Mammary epithelial cell (primary cell): ENCODE data around the gene GABPA.
"Not testable (repeated sequence)": the region's sequence is repeated elsewhere in the genome, so short reads cannot be mapped to it uniquely, and the experiment has no call there.

Experiments
- EZH2 ChIP-seq: IDR thresholded peaks from 2 replicates; pipeline ENCODE4 v1.6.1; 2012; ENCODE audit warnings: low read length, inconsistent platforms, borderline replicate concordance
- TF ChIP-seq, protein P1 (sequence below), 2 donors: IDR thresholded peaks in 1 of 2; conservative IDR thresholded peaks in 1 of 2; 2 replicates each; pipeline ENCODE4 v1.5.1; 2011 to 2012; ENCODE audit warnings: inconsistent platforms in 2 of 2, low read length in 2 of 2, mild to moderate bottlenecking in 2 of 2, control low read depth in 1 of 2, low read depth in 1 of 2; ENCODE audit not compliant: insufficient read depth in 1 of 2; ENCODE audit errors: extremely low read depth in 1 of 2

DNA sequence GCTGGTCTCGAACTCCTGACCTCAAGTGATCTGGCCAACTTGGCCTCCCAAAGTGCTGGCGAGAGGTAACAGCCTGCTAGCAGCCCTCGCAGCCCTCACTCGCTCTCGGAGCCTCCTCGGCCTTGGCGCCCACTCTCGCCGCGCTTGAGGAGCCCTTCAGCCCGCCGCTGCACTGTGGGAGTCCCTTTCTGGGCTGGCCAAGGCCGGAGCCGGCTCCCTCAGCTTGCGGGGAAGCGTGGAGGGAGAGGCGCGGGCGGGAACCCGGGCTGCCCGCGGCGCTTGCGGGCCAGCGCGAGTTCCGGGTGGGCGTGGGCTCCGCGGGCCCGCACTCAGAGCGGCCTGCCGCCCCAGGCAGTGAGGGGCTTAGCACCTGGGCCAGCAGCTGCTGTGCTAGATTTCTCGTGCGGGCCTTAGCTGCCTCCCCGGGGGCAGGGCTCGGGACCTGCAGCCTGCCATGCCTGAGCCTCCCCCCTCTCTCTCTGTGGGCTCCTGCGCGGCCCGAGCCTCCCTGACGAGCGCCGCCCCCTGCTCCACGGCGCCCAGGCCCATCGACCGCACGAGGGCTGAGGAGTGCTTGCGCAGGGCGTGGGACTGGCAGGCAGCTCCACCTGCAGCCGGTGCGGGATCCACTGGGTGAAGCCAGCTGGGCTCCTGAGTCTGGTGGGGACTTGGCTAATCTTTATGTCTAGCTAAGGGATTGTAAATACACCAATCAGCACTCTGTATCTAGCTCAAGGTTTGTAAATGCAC is 43.5 kb downstream of the GABPA start:
- TF ChIP-seq, protein P1, sequence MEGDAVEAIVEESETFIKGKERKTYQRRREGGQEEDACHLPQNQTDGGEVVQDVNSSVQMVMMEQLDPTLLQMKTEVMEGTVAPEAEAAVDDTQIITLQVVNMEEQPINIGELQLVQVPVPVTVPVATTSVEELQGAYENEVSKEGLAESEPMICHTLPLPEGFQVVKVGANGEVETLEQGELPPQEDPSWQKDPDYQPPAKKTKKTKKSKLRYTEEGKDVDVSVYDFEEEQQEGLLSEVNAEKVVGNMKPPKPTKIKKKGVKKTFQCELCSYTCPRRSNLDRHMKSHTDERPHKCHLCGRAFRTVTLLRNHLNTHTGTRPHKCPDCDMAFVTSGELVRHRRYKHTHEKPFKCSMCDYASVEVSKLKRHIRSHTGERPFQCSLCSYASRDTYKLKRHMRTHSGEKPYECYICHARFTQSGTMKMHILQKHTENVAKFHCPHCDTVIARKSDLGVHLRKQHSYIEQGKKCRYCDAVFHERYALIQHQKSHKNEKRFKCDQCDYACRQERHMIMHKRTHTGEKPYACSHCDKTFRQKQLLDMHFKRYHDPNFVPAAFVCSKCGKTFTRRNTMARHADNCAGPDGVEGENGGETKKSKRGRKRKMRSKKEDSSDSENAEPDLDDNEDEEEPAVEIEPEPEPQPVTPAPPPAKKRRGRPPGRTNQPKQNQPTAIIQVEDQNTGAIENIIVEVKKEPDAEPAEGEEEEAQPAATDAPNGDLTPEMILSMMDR (conservative IDR thresholded peaks at IDR 0.05 in 1 of 2, IDR thresholded peaks at IDR 0.05 in 1 of 2; ENCODE audit: extremely low read depth in 1 of 2, insufficient read depth in 1 of 2, low read depth in 1 of 2, low read length in 2 of 2) = not testable (repeated sequence)
- not testable (repeated sequence) for TF ChIP-seq EZH2
